OCI-LY7 (cell line): ENCODE measurements around the gene TDRD3. TPM values are rescaled to one million over a fixed set of nuclear protein-coding genes. Genes with fewer than 3 reads are reported as not detected.

Experiments
- BruUV-seq: library from RNA; stranded (reverse); fragments of 400-500 nt; replicated peaks from 2 replicates; lab custom pipeline; 2021; lab: Mats Ljungman, UMichigan
- CTCF ChIA-PET: fragments of 300-600 bp; sonication (Branson Sonifier 250); formaldehyde crosslinking; loops from one replicate; lab custom pipeline; 2022; ENCODE audit warnings: antibody characterized with exemption; ENCODE audit not compliant: unreplicated experiment; lab: Charles Lee
- POLR2A ChIA-PET: fragments of 300-600 bp; sonication (Branson Sonifier 250); formaldehyde crosslinking; loops from one replicate; lab custom pipeline; 2022; ENCODE audit warnings: antibody characterized with exemption; lab: Charles Lee
- DNase-seq: peaks from one replicate; pipeline ENCODE4 v3.0.0-alpha.2; 2015; ENCODE audit warnings: low spot score
- H2AFZ ChIP-seq: fragments of 200-600 bp; sonication (generic), shearing (Covaris generic); 2 replicates; pipeline ENCODE4 v1.6.1; 2014; ENCODE audit warnings: mild to moderate bottlenecking, antibody characterized with exemption, low read length, moderate library complexity
- H3K27ac ChIP-seq: fragments of 200-600 bp; sonication (generic); 2 replicates; pipeline ENCODE4 v1.5.1; 2014; ENCODE audit warnings: mixed run types, low read depth, mild to moderate bottlenecking, moderate library complexity, low read length, inconsistent platforms; ENCODE audit not compliant: poor library complexity, severe bottlenecking
- H3K36me3 ChIP-seq: fragments of 200-600 bp; sonication (generic); 2 replicates; pipeline ENCODE4 v1.6.1; 2014; ENCODE audit warnings: mild to moderate bottlenecking, antibody characterized with exemption, low read length, moderate library complexity, mixed read lengths; ENCODE audit not compliant: insufficient read depth
- H3K4me1 ChIP-seq: fragments of 200-600 bp; sonication (generic); 2 replicates; pipeline ENCODE4 v1.5.1; 2014; ENCODE audit warnings: mild to moderate bottlenecking, low read length; ENCODE audit not compliant: insufficient read depth, poor library complexity, severe bottlenecking
- H3K4me2 ChIP-seq: fragments of 200-600 bp; sonication (generic); 2 replicates; pipeline ENCODE4 v1.6.1; 2014; ENCODE audit warnings: mild to moderate bottlenecking, low read length
- H3K4me3 ChIP-seq: fragments of 200-600 bp; sonication (generic); 2 replicates; pipeline ENCODE4 v1.5.1; 2014; ENCODE audit warnings: mild to moderate bottlenecking, low read depth, low read length; ENCODE audit not compliant: poor library complexity, severe bottlenecking
- H3K79me2 ChIP-seq: fragments of 200-600 bp; sonication (generic); 2 replicates; pipeline ENCODE4 v1.6.1; 2016; ENCODE audit warnings: low read depth, mild to moderate bottlenecking, low read length, moderate library complexity, mixed read lengths; ENCODE audit not compliant: insufficient read depth
- H3K9me2 ChIP-seq: fragments of 200-600 bp; sonication (generic); 2 replicates; pipeline ENCODE4 v1.6.1; 2016; ENCODE audit warnings: mild to moderate bottlenecking, low read length, mixed read lengths; ENCODE audit not compliant: insufficient read depth
- H3K9me3 ChIP-seq: fragments of 200-600 bp; sonication (generic); 2 replicates; pipeline ENCODE4 v1.6.1; 2014; ENCODE audit warnings: mild to moderate bottlenecking, mixed run types, low read length, mixed read lengths
- H4K20me1 ChIP-seq: fragments of 200-600 bp; sonication (generic); 2 replicates; pipeline ENCODE4 v1.6.1; 2014; ENCODE audit warnings: mild to moderate bottlenecking, antibody characterized with exemption, low read length, moderate library complexity, mixed read lengths; ENCODE audit not compliant: insufficient read depth
- EZH2phosphoT487 ChIP-seq: fragments of 200-600 bp; sonication (generic); IDR thresholded peaks from 2 replicates; pipeline ENCODE4 v1.6.1; 2018; ENCODE audit warnings: low read depth, borderline replicate concordance, mild to moderate bottlenecking, mixed run types, antibody characterized with exemption, low read length, moderate library complexity, mixed read lengths
- intact Hi-C: fragments of 100-400 bp; cut with micrococcal nuclease; formaldehyde crosslinking; loops from one replicate; pipeline ENCODE4 v1.10.0; 2022; ENCODE audit not compliant: unreplicated experiment
- total RNA-seq, 2 experiments: library from RNA; depleted of rRNA in 1 of 2; stranded (reverse); fragments of >200 nt in 1 of 2; shearing (Covaris generic) in 1 of 2; gene quantifications; 2 replicates each; pipeline ENCODE4 v1.2.3, GENCODE V29; 2014 to 2022
- TF ChIP-seq, protein P1 (sequence below): fragments of 200-600 bp; sonication (generic); conservative IDR thresholded peaks from 2 replicates; pipeline ENCODE4 v1.5.1; 2014; ENCODE audit warnings: mild to moderate bottlenecking, antibody characterized with exemption, low read length, moderate library complexity, mixed read lengths

Gene TDRD3
- total RNA-seq, 2 experiments from 2014 or later: 13.5 to 17.1 TPM

DNA sequence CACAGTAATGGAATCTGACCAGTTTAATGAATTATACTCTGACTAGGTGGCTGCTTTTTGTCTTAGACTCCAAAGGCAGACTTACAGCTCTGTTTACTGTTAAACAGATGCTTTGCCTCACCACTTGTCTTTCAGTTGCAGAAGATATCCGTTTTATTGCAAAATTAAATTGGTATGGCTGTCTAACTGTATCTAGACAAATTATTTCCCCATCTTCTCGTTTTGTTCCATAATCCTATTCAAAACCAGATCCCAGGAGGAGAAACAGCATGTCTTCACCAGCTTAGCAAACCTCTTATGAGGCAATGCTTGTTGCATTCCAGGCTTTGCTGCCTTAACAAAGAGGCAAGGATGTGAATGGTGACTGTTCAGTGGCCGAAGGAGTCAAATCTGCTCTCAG, 215.6 kb downstream of the TDRD3 start:
- intact Hi-C loops: no loop called here
- no peaks in the 10 kb centered on the region for H3K4me1 ChIP-seq
- H3K4me3 ChIP-seq: no peak overlapping the region
- H3K9me2 ChIP-seq: no peaks in the 10 kb centered on the region
- H3K9me3 ChIP-seq: no peaks in the 10 kb centered on the region
- CTCF ChIA-PET: no interaction called here
- no TSS peak for BruUV-seq
- H3K4me2 ChIP-seq: no peak overlapping the region
- TF ChIP-seq EZH2phosphoT487: no peak
- TF ChIP-seq, protein P1, sequence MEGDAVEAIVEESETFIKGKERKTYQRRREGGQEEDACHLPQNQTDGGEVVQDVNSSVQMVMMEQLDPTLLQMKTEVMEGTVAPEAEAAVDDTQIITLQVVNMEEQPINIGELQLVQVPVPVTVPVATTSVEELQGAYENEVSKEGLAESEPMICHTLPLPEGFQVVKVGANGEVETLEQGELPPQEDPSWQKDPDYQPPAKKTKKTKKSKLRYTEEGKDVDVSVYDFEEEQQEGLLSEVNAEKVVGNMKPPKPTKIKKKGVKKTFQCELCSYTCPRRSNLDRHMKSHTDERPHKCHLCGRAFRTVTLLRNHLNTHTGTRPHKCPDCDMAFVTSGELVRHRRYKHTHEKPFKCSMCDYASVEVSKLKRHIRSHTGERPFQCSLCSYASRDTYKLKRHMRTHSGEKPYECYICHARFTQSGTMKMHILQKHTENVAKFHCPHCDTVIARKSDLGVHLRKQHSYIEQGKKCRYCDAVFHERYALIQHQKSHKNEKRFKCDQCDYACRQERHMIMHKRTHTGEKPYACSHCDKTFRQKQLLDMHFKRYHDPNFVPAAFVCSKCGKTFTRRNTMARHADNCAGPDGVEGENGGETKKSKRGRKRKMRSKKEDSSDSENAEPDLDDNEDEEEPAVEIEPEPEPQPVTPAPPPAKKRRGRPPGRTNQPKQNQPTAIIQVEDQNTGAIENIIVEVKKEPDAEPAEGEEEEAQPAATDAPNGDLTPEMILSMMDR: no peak
- H3K79me2 ChIP-seq: no peaks in the 10 kb centered on the region
- no peaks in the 10 kb centered on the region for H4K20me1 ChIP-seq
- no peak for DNase-seq
- no peak overlapping the region for H2AFZ ChIP-seq
- H3K27ac ChIP-seq: no peak overlapping the region
- POLR2A ChIA-PET: interaction anchor here (0.5 to 1.1 kb wide), 3 partner anchors 11 to 44 kb away, joined by 3 to 5 read pairs (median 3); no protein-coding TSS in a partner anchor
- no peaks in the 10 kb centered on the region for H3K36me3 ChIP-seq

DNA sequence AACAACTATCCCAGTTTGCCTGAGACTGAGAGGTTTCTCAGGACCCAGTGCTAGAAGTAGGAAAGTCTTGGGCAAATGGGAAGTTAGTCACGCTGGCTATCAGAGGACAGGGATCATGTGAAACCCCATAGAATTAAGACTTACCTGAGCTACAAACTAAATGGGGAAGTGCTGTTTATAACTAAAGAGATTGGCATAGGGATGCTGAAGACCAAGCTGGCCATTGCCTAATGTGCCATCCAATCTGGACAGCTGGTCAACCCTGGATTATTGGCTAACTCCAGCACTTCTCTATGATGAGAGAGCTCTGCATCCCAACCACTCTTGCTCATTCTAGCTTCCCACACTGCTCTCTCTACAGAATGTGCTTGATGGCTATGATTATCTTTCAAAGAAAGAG, 216.1 kb downstream of the TDRD3 start:
- no TSS peak for BruUV-seq

More for the DNA sequence above, 216.1 kb downstream of the TDRD3 start:
- Histone ChIP-seq H3K36me3 (no peaks in the 10 kb centered on the region), H3K4me3 (no peak overlapping the region), H3K4me2 (no peak overlapping the region), H3K9me3 (no peaks in the 10 kb centered on the region), H3K4me1 (no peaks in the 10 kb centered on the region), H4K20me1 (no peaks in the 10 kb centered on the region), H3K27ac (no peak overlapping the region), H2AFZ (no peak overlapping the region), H3K79me2 (no peaks in the 10 kb centered on the region), H3K9me2 (no peaks in the 10 kb centered on the region)
- no peak for DNase-seq
- intact Hi-C loops: no loop called here
- CTCF ChIA-PET: no interaction called here
- TF ChIP-seq, protein P1: no peak
- TF ChIP-seq EZH2phosphoT487: no peak
- POLR2A ChIA-PET: interaction anchor here (0.5 to 1.1 kb wide), 5 partner anchors 10 to 45 kb away, joined by 3 to 6 read pairs (median 3); no protein-coding TSS in a partner anchor
